Cerebellar cortex (tissue), 1 donor: ENCODE results near the gene LGALS4.
A peak's percentile ranks its signal among the peaks of the same experiment; 100 is the strongest.
"Not testable (repeated sequence)": the region's sequence is repeated elsewhere in the genome, so short reads cannot be mapped to it uniquely, and the experiment has no call there.

Experiments
- DNase-seq: peaks from one replicate; pipeline ENCODE4 v3.0.0-alpha.2; 2015; ENCODE audit warnings: low spot score

LGALS4 gene

GRCh38 chr19:38812841-38813320 is at the start of gene LGALS4:
LGALS4 (minus strand) TSS chr19:38812945; CDS start chr19:38812886, 59 bp downstream.
- no peak for DNase-seq

GRCh38 chr19:38861368-38861767 is 48.6 kb upstream of the LGALS4 start:
- no peak for DNase-seq

- DNase-seq, result not testable (repeated sequence)
Measured at GRCh38 chr19:38859631-38860204, 47.0 kb upstream of the LGALS4 start.

- DNase-seq, result no peak
Measured at GRCh38 chr19:38856813-38857212, 44.1 kb upstream of the LGALS4 start.

GRCh38 chr19:38855751-38856150 is 43.0 kb upstream of the LGALS4 start:
- DNase-seq, result not testable (repeated sequence)

- not testable (repeated sequence) for DNase-seq
Measured at GRCh38 chr19:38854961-38855360, 42.2 kb upstream of the LGALS4 start.

- no peak for DNase-seq
Measured at GRCh38 chr19:38853214-38853613, 40.5 kb upstream of the LGALS4 start.

- peak; percentile 55 for DNase-seq
Measured at GRCh38 chr19:38852231-38853044, 39.7 kb upstream of the LGALS4 start.

- DNase-seq, result peak; percentile 90
Measured at GRCh38 chr19:38851622-38852230, 39.0 kb upstream of the LGALS4 start.

- DNase-seq, result no peak
Measured at GRCh38 chr19:38850976-38851621, 38.4 kb upstream of the LGALS4 start.

- no peak for DNase-seq
Measured at GRCh38 chr19:38850436-38850975, 37.8 kb upstream of the LGALS4 start.

- DNase-seq, result peak; percentile 100
Measured at GRCh38 chr19:38849860-38850435, 37.2 kb upstream of the LGALS4 start, which contains the start of gene HNRNPL. HNRNPL (minus strand) TSS chr19:38849986; CDS start chr19:38849966, 20 bp downstream.

GRCh38 chr19:38849147-38849859 is 36.6 kb upstream of the LGALS4 start:
- peak; percentile 89 for DNase-seq

GRCh38 chr19:38848299-38849146 is 35.8 kb upstream of the LGALS4 start:
- DNase-seq, result no peak

GRCh38 chr19:38846097-38846496 is 33.4 kb upstream of the LGALS4 start:
- DNase-seq, result no peak

- no peak for DNase-seq
Measured at GRCh38 chr19:38845374-38846024, 32.8 kb upstream of the LGALS4 start.

GRCh38 chr19:38844093-38844686 is 31.4 kb upstream of the LGALS4 start:
- DNase-seq, result no peak

- DNase-seq, result no peak
Measured at GRCh38 chr19:38843175-38843758, 30.5 kb upstream of the LGALS4 start.
